Adrenal gland (tissue), 5 donors: ENCODE data around the gene LDLRAD2.

ENCODE experiments used
- CTCF ChIP-seq, 6 experiments: fragments of 450-650 bp in 4 of 6; fragments of 200-600 bp in 2 of 6; sonication (generic) in 1 of 6; IDR thresholded peaks; 1 replicate in 5 of 6; 2 replicates in 1 of 6; pipeline versions ENCODE4 v1.5.1 to v1.8.0; 2016 to 2021; ENCODE audit warnings: antibody characterized with exemption in 6 of 6, mild to moderate bottlenecking in 2 of 6, moderate library complexity in 1 of 6
- POLR2A ChIP-seq, 2 donors: fragments of 450-650 bp; IDR thresholded peaks; one replicate each; pipeline ENCODE4 v1.6.1; 2017; ENCODE audit warnings: antibody characterized with exemption in 2 of 2, mild to moderate bottlenecking in 2 of 2, moderate library complexity in 1 of 2
- donor health status: DM: no; HTN: no; CAD: no.

- TF ChIP-seq CTCF (IDR thresholded peaks at IDR 0.05) (no peak), POLR2A (IDR thresholded peaks at IDR 0.05) (no peak)
Measured at GRCh38 chr1:21873761-21874160, 61.7 kb downstream of the LDLRAD2 start.
